Measurements from ENCODE around the gene GFRA4. TPM values are rescaled to one million over a fixed set of nuclear protein-coding genes. Genes with fewer than 3 reads are reported as not detected.

GFRA4 gene
- total RNA-seq, 1 donor from 2014 or later: not detected

DNA sequence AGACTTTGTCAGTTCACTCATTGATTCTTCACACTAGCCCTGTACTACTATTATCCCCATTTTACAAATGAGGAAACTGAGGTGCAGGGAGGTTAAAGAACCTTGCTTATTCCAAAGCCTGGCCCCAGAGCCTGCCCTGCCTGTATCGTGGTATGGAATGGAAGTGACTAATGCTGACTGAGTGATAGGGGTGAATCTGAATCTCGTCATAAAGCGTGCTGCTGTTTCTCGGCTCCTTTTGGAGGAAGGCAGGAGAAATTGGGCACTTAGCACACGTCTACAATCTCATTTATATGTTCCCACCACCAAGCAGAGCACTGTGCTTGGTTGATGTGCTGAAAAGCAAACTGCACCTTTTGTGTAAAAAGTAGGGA, 17.1 kb downstream of the GFRA4 start:
- Mint-ChIP-seq H3K36me3 (peaks cover 31% of the 10 kb centered on the region), H3K9me3 (peaks cover 6% of the 10 kb centered on the region), H3K27ac (no peak overlapping the region), H3K27me3 (ENCODE audit: low read depth) (no peaks in the 10 kb centered on the region), H3K4me3 (no peak overlapping the region), H3K4me1 (peaks cover 5% of the 10 kb centered on the region)
- TF ChIP-seq, protein P1, sequence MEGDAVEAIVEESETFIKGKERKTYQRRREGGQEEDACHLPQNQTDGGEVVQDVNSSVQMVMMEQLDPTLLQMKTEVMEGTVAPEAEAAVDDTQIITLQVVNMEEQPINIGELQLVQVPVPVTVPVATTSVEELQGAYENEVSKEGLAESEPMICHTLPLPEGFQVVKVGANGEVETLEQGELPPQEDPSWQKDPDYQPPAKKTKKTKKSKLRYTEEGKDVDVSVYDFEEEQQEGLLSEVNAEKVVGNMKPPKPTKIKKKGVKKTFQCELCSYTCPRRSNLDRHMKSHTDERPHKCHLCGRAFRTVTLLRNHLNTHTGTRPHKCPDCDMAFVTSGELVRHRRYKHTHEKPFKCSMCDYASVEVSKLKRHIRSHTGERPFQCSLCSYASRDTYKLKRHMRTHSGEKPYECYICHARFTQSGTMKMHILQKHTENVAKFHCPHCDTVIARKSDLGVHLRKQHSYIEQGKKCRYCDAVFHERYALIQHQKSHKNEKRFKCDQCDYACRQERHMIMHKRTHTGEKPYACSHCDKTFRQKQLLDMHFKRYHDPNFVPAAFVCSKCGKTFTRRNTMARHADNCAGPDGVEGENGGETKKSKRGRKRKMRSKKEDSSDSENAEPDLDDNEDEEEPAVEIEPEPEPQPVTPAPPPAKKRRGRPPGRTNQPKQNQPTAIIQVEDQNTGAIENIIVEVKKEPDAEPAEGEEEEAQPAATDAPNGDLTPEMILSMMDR (IDR thresholded peaks at IDR 0.05; ENCODE audit: unreplicated experiment): no peak
- no peak for DNase-seq (ENCODE audit: low spot score in 2 of 2, unreplicated experiment in 2 of 2)

DNA sequence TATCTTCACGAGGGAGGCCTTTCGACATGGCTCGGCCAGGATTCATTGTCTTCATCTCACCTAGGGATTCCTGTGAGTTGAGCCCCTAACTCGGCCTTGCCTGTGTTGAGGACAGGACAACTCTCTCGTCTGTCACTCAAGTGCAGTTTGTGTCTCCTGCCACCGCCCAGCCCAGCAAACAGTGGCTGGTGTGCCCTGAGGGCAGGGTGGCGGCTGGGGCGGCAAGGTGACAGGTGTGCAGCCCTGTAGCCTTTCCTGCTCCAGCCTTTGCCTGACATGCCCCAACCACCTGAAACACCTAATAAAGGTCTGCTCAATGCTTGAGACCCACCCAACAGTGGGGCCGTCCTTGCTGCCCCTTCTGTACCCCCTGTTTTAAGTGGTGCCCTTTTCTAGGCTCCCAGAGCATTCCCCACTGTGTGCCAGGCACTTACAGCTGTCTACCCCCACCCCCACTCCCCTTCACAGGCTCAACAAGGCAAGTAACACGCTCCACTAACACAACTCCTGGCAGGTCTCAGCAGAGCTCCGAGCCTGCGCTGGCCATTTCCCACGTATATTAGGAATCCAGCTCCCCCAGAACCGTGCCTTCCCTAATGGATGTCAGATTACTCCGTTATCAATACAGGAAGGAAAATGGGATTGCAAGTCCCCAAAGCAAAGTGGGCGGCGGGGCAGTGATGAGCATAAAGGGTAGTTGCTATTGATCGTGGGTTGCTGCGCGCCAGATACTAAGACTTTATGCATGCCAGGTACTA, 17.7 kb downstream of the GFRA4 start:
- DNase-seq (ENCODE audit: low spot score in 2 of 2, unreplicated experiment in 2 of 2): no peak
- Mint-ChIP-seq H3K4me1 (peaks cover 5% of the 10 kb centered on the region), H3K27me3 (ENCODE audit: low read depth) (no peaks in the 10 kb centered on the region), H3K4me3 (no peak overlapping the region), H3K27ac (no peak overlapping the region), H3K9me3 (peaks cover 11% of the 10 kb centered on the region), H3K36me3 (peaks cover 37% of the 10 kb centered on the region)
- TF ChIP-seq, protein P1 (IDR thresholded peaks at IDR 0.05; ENCODE audit: unreplicated experiment): no peak

DNA sequence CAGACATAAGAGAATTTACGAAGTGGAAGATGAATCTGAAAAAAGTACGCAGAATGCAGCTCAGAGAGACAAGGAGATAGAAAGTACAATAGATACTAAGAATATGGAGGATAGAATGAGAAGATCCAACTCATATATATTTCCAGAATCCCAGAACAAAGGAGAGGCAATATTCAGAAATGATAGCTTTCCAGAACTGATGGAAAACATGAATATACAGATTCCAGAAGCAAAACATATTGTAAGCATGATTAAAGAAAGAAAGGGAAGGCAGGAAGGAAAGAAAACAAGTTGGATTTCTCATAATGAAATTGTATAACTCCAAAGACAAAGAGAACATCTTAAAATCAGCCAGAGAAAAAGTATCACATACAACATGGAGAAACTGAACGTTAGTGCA, 22.9 kb downstream of the GFRA4 start:
- Mint-ChIP-seq H3K9me3 (peaks cover 21% of the 10 kb centered on the region), H3K36me3 (peaks cover 43% of the 10 kb centered on the region), H3K27me3 (ENCODE audit: low read depth) (no peaks in the 10 kb centered on the region), H3K4me1 (peaks cover 1% of the 10 kb centered on the region), H3K4me3 (no peak overlapping the region), H3K27ac (no peak overlapping the region)
- DNase-seq (ENCODE audit: low spot score in 2 of 2, unreplicated experiment in 2 of 2): no peak
- TF ChIP-seq, protein P1 (IDR thresholded peaks at IDR 0.05; ENCODE audit: unreplicated experiment): no peak

DNA sequence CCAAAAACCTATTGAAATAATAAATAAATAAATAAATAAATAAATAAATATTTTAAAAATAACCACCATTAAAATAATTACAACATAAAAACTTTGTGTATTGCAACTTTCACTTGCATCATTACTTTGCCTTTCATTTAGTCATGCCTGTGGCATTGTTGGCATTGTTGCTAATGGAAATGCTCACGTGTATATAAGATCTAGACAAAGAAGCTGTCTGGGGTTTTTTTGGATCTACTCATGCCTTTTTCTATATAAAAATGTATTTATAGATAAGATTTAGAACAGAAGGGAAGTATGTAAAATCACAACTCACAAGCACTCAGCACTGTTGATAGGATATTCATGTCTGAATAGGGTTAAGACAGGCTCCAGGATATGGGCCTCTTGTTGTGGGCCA, 27.9 kb downstream of the GFRA4 start:
- Mint-ChIP-seq H3K36me3 (peaks cover 23% of the 10 kb centered on the region), H3K9me3 (peaks cover 9% of the 10 kb centered on the region), H3K27ac (no peak overlapping the region), H3K4me1 (peaks cover 1% of the 10 kb centered on the region), H3K27me3 (ENCODE audit: low read depth) (no peaks in the 10 kb centered on the region), H3K4me3 (no peak overlapping the region)
- no peak for DNase-seq (ENCODE audit: low spot score in 2 of 2, unreplicated experiment in 2 of 2)
- TF ChIP-seq, protein P1 (IDR thresholded peaks at IDR 0.05; ENCODE audit: unreplicated experiment): no peak

DNA sequence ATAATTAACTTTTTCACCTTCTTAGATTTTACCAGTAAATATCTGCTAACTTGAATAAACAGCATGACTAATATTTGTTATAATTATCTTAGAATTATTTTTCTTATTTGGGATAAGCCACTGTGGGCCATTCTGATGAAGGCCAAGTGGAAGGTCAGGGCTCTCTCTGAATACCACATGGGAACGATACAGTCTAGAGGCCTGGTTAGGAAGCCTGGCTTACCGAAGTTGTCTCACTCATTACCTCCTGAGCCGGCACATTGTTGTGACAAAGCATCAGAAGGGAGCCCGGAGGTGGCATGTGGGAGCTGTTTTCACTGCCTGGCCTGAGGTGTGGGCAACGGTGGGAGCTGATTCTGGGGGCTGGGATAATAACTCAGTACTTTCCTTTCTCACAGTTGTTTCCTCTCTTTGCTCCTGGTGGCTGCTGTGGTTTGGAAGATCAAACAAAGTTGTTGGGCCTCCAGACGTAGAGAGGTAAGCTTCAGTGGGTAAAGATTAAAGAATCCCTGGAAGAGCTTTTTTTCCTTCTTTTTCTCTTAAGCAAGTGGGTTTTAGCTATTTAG, 29.2 kb downstream of the GFRA4 start:
- no peak for DNase-seq (ENCODE audit: low spot score in 2 of 2, unreplicated experiment in 2 of 2)
- no peaks in the 10 kb centered on the region for H3K27me3 Mint-ChIP-seq (ENCODE audit: low read depth)
- no peak overlapping the region for H3K27ac Mint-ChIP-seq
- no peaks in the 10 kb centered on the region for H3K9me3 Mint-ChIP-seq
- H3K36me3 Mint-ChIP-seq: peaks cover 24% of the 10 kb centered on the region
- no peak overlapping the region for H3K4me3 Mint-ChIP-seq
- TF ChIP-seq, protein P1 (IDR thresholded peaks at IDR 0.05; ENCODE audit: unreplicated experiment): no peak
- H3K4me1 Mint-ChIP-seq: peaks cover 1% of the 10 kb centered on the region

Measured in mesothelial cell of epicardium (in vitro differentiated cells).